ENCODE measurements around the gene SAPCD1. TPM values are rescaled to one million over a fixed set of nuclear protein-coding genes. Genes with fewer than 3 reads are reported as not detected.

Gene SAPCD1
- 0.90 and 6.2 TPM in 2 replicates for total RNA-seq (ENCODE audit: low replicate concordance)

DNA sequence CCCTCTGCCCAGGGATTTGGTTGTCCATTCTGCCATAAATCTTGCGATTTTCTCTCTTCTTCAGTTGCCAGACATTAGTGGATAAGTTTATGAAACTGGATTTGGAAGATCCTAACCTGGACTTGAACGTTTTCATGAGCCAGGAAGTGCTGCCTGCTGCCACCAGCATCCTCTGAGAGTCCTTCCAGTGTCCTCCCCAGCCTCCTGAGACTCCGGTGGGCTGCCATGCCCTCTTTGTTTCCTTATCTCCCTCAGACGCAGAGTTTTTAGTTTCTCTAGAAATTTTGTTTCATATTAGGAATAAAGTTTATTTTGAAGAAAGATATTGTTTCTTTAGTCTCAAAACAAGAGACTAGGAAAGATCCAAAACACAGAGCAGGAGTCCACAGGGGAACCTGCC is at the start of gene SAPCD1:
Gene SAPCD1, plus strand, starts transcription at position 301 of the 400 bp plus-strand sequence. CDS start 399 bp downstream, outside the sequence.
- H3K4me3 ChIP-seq (ENCODE audit: low read depth, low read length) = no peak within 1 kb of the TSS
- no peak for DNase-seq (ENCODE audit: low read depth)
- no peak for TF ChIP-seq CTCF (IDR thresholded peaks at IDR 0.05; ENCODE audit: insufficient read depth, low read length)

DNA sequence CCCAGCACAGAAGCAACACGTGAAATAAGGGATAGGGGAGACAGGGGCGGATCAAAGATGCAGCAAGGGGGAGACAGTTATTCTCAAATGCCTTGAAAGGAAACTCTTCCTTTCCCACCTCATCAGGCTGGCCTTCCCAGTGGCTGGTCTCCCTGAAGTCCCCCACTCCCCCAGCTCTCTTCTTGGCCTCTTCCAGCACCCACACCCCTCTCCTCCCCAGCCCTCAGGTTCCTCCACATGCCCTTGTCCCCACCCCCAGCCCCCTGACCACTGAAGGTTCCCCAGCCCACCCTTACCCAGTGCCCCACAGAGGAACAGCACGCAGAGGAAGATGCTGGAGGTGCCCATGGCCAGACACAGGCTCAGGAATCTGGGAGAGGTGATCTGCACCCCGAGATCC is 49.0 kb upstream of the SAPCD1 start:
- no peak overlapping the region for H3K4me3 ChIP-seq (ENCODE audit: low read depth, low read length)
- no peak for TF ChIP-seq CTCF (IDR thresholded peaks at IDR 0.05; ENCODE audit: insufficient read depth, low read length)
- no peak for DNase-seq (ENCODE audit: low read depth)

DNA sequence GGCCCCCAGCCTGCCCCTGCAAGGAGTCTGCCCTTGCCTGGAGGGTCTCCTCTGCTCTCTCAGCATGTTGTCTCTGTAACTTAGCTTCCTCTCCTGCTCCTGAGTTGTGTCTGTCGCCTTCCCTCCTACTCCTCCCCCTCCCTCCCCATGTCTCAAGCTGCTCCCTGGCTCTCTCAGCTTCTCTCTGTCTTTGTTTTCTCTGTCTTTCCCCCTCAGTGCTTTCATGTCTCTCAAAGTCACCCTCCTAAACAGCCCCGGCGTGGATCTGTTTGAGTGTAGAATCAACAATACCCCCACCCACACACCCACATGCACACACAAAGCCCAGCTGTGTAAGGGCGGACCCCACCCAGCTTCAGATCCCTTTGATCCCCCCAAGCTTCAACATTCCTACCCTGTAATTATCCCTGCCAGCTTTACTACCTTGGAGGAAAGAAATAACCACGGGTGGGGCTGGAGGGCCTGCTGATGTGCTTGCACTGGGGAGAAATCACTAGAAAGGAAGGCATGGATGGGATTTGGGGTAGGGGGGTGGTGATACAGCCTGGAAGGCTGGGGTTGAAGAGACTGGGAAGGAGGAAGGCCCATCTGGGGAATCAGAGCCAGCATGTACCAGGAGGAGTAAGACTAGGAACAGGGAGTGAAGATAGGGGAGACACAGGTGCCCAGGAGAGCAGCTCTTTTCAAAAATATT is 48.3 kb upstream of the SAPCD1 start:
- H3K4me3 ChIP-seq (ENCODE audit: low read depth, low read length) = no peak overlapping the region
- no peak for DNase-seq (ENCODE audit: low read depth)
- TF ChIP-seq CTCF (IDR thresholded peaks at IDR 0.05; ENCODE audit: insufficient read depth, low read length) = no peak

DNA sequence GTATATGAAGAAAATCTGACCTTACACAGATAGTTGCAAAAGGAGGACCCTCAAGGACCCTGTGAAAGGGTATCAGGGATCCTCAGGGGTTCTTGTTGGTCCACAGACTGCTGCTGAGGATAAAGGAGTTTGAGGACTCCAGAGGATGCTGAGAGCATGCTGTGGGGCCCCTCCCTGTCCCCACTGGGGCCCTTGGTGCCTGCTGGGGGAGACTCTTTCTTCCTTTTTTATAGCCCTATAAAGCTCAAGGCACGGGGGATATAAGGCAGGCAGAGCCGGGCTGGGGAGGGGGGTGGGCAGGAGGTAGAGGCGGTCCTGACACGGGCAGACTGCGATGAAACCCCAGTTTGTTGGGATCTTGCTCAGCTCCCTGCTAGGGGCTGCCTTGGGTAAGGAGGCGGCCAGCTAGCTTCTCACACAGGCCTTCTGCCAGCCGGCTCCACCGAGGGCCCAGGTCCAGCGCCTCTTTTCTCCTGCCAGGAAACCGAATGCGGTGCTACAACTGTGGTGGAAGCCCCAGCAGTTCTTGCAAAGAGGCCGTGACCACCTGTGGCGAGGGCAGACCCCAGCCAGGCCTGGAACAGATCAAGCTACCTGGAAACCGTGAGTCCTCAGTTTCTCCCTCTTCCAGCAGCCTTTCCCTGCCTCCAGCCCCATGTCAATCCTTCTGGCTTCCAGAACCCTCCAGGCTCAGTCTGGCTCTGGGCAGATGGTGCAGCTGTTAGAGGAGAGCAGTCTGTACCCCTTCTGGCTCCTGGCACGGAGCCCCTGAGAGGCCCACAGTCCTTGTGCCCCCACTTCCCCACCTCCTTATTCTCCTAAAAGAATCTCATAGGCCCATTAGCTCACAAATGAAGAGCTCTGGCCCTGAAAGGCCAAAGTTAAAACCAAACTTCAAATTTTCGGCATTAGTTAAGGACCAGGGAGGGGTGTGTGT is 47.2 kb upstream of the SAPCD1 start, which contains the start of gene LY6G6D:
Gene LY6G6D, plus strand, starts transcription at position 327 of the 937 bp plus-strand sequence. Its CDS starts 8 bp downstream, at position 335.
- TF ChIP-seq CTCF (IDR thresholded peaks at IDR 0.05; ENCODE audit: insufficient read depth, low read length) = no peak
- DNase-seq (ENCODE audit: low read depth) = no peak
- no peak within 1 kb of the TSS for H3K4me3 ChIP-seq (ENCODE audit: low read depth, low read length)

DNA sequence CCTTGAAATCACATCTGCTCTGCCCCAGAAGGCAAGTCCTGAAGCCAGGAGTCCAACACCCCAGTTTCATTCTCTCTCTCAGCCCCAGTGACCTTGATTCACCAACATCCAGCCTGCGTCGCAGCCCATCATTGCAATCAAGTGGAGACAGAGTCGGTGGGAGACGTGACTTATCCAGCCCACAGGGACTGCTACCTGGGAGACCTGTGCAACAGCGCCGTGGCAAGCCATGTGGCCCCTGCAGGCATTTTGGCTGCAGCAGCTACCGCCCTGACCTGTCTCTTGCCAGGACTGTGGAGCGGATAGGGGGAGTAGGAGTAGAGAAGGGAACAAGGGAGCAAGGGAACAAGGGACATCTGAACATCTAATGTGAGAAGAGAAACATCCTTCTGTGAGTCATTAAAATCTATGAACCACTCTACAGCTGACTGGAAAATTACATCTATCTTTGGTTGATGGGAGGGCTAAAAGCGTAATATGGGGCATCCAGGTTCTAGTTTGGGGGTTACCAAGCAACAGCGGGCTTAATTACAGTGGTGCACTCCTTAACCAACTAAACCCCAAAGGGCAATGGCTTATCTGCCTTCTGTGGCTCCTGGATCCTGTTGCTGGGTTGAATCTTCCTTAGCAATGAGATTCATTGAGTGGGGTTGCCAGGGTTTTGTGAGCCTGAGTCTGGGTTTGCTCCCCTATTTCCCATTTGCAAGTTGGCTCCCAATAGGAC is 44.8 kb upstream of the SAPCD1 start:
- TF ChIP-seq CTCF (IDR thresholded peaks at IDR 0.05; ENCODE audit: insufficient read depth, low read length) = no peak
- no peak overlapping the region for H3K4me3 ChIP-seq (ENCODE audit: low read depth, low read length)
- DNase-seq (ENCODE audit: low read depth) = no peak

DNA sequence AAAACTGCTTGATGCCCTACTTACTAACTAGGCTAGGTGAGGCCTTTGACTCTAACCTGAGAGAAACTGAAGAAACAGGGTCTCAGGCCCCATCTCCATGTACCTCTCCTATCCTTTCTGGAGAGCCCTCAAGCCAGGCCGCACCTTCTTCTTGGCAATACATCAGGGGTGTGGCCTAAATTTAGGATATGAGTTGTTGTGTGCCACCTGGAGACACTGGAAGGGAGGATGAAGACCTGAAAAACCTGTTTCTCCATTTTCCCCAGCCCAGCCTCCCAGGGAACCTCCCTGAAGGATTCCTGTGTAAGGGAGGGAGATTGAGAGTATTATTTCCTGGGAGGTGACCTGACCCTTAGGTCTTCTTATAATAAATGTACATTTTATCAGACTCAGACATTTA is 44.2 kb upstream of the SAPCD1 start:
- TF ChIP-seq CTCF (IDR thresholded peaks at IDR 0.05; ENCODE audit: insufficient read depth, low read length) = no peak
- H3K4me3 ChIP-seq (ENCODE audit: low read depth, low read length) = no peak overlapping the region
- DNase-seq (ENCODE audit: low read depth) = no peak
